Measurements from ENCODE around the gene IL4R. TPM values are rescaled to one million over a fixed set of nuclear protein-coding genes. Genes with fewer than 3 reads are reported as not detected.

IL4R gene
- total and polyA plus RNA-seq, 2 of the 13 experiments (the other 11 are each of a cell fraction or from before 2014, with no cell fraction given) = 15.9 to 49.6 TPM

- in situ Hi-C loops (cut with HindIII; ENCODE audit: extremely low pct_ligation_motif_present, low pct_unique_long_range_greater_than_20kb) = no loop called here
- peak overlapping the region in 1 of 3 experiments; percentile 39; a peak in 1 of 6 replicates for H3K4me3 ChIP-seq (replicated peaks in 1 of 3; ENCODE audit: insufficient read depth in 1 of 3, low read depth in 2 of 3, low read length in 3 of 3)
- peak overlapping the region; percentile 18 for H2AFZ ChIP-seq (ENCODE audit: low read length)
- ATAC-seq = peak; percentile 96
- H3K4me1 ChIP-seq (ENCODE audit: insufficient read depth, low read length) = peaks cover 34% of the 10 kb centered on the region
- peak; percentile 89 for DNase-seq (ENCODE audit: low spot score)
- H3K27ac ChIP-seq (ENCODE audit: extremely low read length, insufficient read depth, low read length) = no peak overlapping the region
- H3K9ac ChIP-seq (ENCODE audit: insufficient read depth, low read depth, low read length) = peak overlapping the region; percentile 13; the same call in 1 of the 2 replicates
- no peaks in the 10 kb centered on the region for H3K36me3 ChIP-seq (replicated peaks in 1 of 2; ENCODE audit: control insufficient read depth in 1 of 2, insufficient read depth in 2 of 2, low read length in 2 of 2)
- POLR2A ChIA-PET = interaction anchor here (0.9 to 1.0 kb wide), 3 partner anchors 9 to 205 kb away, joined by 3 read pairs; partner anchors contain the start of gene KDM8
- H3K79me2 ChIP-seq (ENCODE audit: insufficient read depth, low read length) = no peaks in the 10 kb centered on the region
- peak; percentile 71 for FAIRE-seq
- CTCF ChIA-PET (ENCODE audit: low intra/inter-chr PET ratio, low total read pairs) = no interaction called here
- peaks cover 5 to 33% of the 10 kb centered on the region in 2 experiments for H3K27me3 ChIP-seq (ENCODE audit: control insufficient read depth in 1 of 2, insufficient read depth in 2 of 2, low read length in 2 of 2)
- intact Hi-C loops (cut with micrococcal nuclease; ENCODE audit: unreplicated experiment) = no loop called here
- peaks cover 8% of the 10 kb centered on the region; the same call in 1 of the 2 replicates for H3K9me3 ChIP-seq (ENCODE audit: low read length)
- no TSS peak for BruUV-seq (replicated peaks)
- H4K20me1 ChIP-seq (ENCODE audit: insufficient read depth, low read length) = no peaks in the 10 kb centered on the region
- peak overlapping the region; percentile 63 for H3K4me2 ChIP-seq (ENCODE audit: low read depth, low read length)
- 18% methylated on average over 3 of the region's 3 CpGs for WGBS (ENCODE audit: low lambda C conversion rate)
- 0 out of 2 replicates have a peak, but pooled peaks have one; percentile 27 for TF ChIP-seq RCOR2 (CRISPR knock-in tag; IDR thresholded peaks at IDR 0.05)
- TF ChIP-seq ZNF530 (CRISPR knock-in tag; IDR thresholded peaks at IDR 0.05; ENCODE audit: low read depth) = no peak
- no peak for TF ChIP-seq ZNF30 (CRISPR knock-in tag; IDR thresholded peaks at IDR 0.05)
- no peak for TF ChIP-seq ZNF143 (CRISPR knock-in tag; IDR thresholded peaks at IDR 0.05)
- no peak for TF ChIP-seq PHF20 (CRISPR knock-in tag; IDR thresholded peaks at IDR 0.05)
- TF ChIP-seq HNF1B (CRISPR knock-in tag; IDR thresholded peaks at IDR 0.05) = peak; percentile 51
- 0 out of 2 replicates have a peak, but pooled peaks have one; percentile 10 for TF ChIP-seq ZNF12 (CRISPR knock-in tag; IDR thresholded peaks at IDR 0.05)
- no peak; the same call in 1 of the 2 replicates for TF ChIP-seq LCORL (IDR thresholded peaks at IDR 0.05)
- peak; percentile 72; the same call in 1 of the 2 replicates for TF ChIP-seq LCORL (CRISPR knock-in tag; IDR thresholded peaks at IDR 0.05)
- TF ChIP-seq, protein P1, sequence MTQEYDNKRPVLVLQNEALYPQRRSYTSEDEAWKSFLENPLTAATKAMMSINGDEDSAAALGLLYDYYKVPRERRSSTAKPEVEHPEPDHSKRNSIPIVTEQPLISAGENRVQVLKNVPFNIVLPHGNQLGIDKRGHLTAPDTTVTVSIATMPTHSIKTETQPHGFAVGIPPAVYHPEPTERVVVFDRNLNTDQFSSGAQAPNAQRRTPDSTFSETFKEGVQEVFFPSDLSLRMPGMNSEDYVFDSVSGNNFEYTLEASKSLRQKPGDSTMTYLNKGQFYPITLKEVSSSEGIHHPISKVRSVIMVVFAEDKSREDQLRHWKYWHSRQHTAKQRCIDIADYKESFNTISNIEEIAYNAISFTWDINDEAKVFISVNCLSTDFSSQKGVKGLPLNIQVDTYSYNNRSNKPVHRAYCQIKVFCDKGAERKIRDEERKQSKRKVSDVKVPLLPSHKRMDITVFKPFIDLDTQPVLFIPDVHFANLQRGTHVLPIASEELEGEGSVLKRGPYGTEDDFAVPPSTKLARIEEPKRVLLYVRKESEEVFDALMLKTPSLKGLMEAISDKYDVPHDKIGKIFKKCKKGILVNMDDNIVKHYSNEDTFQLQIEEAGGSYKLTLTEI (CRISPR knock-in tag; conservative IDR thresholded peaks at IDR 0.05) = no peak
- TF ChIP-seq ELF3 (CRISPR knock-in tag; IDR thresholded peaks at IDR 0.05) = peak; percentile 44; the same call in 1 of the 2 replicates
- TF ChIP-seq KAT2B (IDR thresholded peaks at IDR 0.05; ENCODE audit: borderline replicate concordance, low read depth, low read length) = no peak
- no peak for TF ChIP-seq ZNF75D (CRISPR knock-in tag; IDR thresholded peaks at IDR 0.05; ENCODE audit: borderline replicate concordance)
- no peak for TF ChIP-seq ZFY (CRISPR knock-in tag; IDR thresholded peaks at IDR 0.05)
- no peak for TF ChIP-seq SETDB1 (CRISPR knock-in tag; IDR thresholded peaks at IDR 0.05; ENCODE audit: borderline replicate concordance)
- peak; percentile 44; the same call in 1 of the 2 replicates for TF ChIP-seq FOXO1 (CRISPR knock-in tag; IDR thresholded peaks at IDR 0.05)
- no peak for TF ChIP-seq EED (CRISPR knock-in tag; IDR thresholded peaks at IDR 0.05)
- TF ChIP-seq SAP130 (CRISPR knock-in tag; IDR thresholded peaks at IDR 0.05; ENCODE audit: low read depth) = peak; percentile 79
- TF ChIP-seq ZBTB10 (CRISPR knock-in tag; IDR thresholded peaks at IDR 0.05; ENCODE audit: borderline replicate concordance) = no peak
- no peak for TF ChIP-seq ZC3H13 (CRISPR knock-in tag; IDR thresholded peaks at IDR 0.05)
These were observed 94.3 kb downstream of the IL4R start for GRCh38 chr16:27408012-27408601.

All from HepG2 (cell line).